RPMI7951 (cell line): ENCODE results near the gene ZNF668. TPM values are rescaled to one million over a fixed set of nuclear protein-coding genes. Genes with fewer than 3 reads are reported as not detected.
"Not testable (repeated sequence)": the region's sequence is repeated elsewhere in the genome, so short reads cannot be mapped to it uniquely, and the experiment has no call there.

ENCODE experiments used
- DNase-seq: peaks from one replicate; pipeline ENCODE4 v3.0.0-alpha.2; 2012; ENCODE audit warnings: low read depth
- total RNA-seq: library from RNA; depleted of rRNA; stranded (reverse); fragments of >200 nt; shearing (Covaris generic); gene quantifications from 2 replicates; pipeline ENCODE4 v1.2.3, GENCODE V29; 2014; rRNA removed

Gene ZNF668
- total RNA-seq, 1 experiment from 2014 or later = 3.6 TPM

DNA sequence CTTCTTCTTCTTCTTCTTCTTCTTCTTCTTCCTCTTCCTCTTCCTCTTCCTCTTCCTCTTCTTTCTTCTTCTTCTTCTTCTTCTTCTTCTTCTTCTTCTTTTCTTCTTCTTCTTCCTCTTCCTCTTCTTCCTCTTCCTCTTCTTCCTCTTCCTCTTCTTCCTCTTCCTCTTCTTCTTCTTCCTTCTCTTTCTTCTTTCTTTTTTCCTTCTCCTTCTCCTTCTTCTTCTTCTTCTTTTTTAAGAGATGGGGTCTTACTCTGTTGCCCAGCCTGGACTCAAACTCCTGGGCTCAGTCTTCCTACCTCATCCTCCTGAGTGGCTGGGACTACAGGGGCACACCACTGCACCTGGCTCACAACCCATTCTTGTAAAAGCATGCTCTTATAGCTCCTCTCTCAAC lies 60.7 kb downstream of the ZNF668 start:
- DNase-seq = not testable (repeated sequence)

DNA sequence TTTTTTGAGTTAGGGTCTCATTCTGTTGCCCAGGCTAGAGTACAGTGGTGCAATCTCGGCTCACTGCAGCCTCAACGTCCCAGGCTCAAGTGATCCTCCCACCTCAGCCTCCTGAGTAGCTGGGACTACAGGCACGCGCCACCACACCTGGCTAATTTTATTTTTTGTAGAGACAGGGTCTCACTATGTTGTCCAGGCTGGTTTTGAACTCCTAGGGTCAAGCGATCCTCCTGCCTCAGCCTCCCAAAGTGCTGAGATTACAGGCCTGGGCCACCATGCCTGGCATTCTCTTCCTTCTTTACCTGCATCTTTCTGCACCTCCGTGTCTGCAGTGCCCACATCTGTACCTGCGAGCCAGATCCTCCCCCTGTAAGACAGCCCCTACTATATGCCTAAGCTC lies 62.2 kb downstream of the ZNF668 start:
- not testable (repeated sequence) for DNase-seq

Other genes starting within 250 kb of the ZNF668 start
- 40.5 and 42.2 TPM in 2 replicates for gene BCL7C, start 180.2 kb downstream of the ZNF668 start, total RNA-seq
- gene CTF1, start 177.6 kb downstream of the ZNF668 start, total RNA-seq = 0.24 and 0.39 TPM in 2 replicates
- 3.7 and 8.1 TPM in 2 replicates for gene FBXL19, start 150.7 kb downstream of the ZNF668 start, total RNA-seq
- 28.5 and 41.6 TPM in 2 replicates for gene ORAI3, start 125.2 kb downstream of the ZNF668 start, total RNA-seq
- 1.1 and 1.2 TPM in 2 replicates for gene SETD1A, start 116.5 kb downstream of the ZNF668 start, total RNA-seq
- 10.9 and 16.3 TPM in 2 replicates for gene HSD3B7, start 89.0 kb downstream of the ZNF668 start, total RNA-seq
- 0.29 and 0.60 TPM in 2 replicates for gene STX1B, start 63.6 kb downstream of the ZNF668 start, total RNA-seq
- gene STX4, start 40.7 kb downstream of the ZNF668 start, total RNA-seq = 23.1 and 23.5 TPM in 2 replicates
- 4.3 and 6.7 TPM in 2 replicates for gene ZNF646, start 182 bp upstream of the ZNF668 start, total RNA-seq
- 0.60 and 1.3 TPM in 2 replicates for gene PRSS53, start 14.7 kb upstream of the ZNF668 start, total RNA-seq
- gene VKORC1, start 20.6 kb upstream of the ZNF668 start, total RNA-seq = 212 and 281 TPM in 2 replicates
- 33.9 and 42.7 TPM in 2 replicates for gene BCKDK, start 34.1 kb upstream of the ZNF668 start, total RNA-seq
- 25.5 and 31.0 TPM in 2 replicates for gene KAT8, start 43.4 kb upstream of the ZNF668 start, total RNA-seq
- gene PRSS8, start 61.5 kb upstream of the ZNF668 start, total RNA-seq = not detected in 2 replicates
- 1.1 and 2.6 TPM in 2 replicates for gene PRSS36, start 75.8 kb upstream of the ZNF668 start, total RNA-seq
- gene FUS, start 105.9 kb upstream of the ZNF668 start, total RNA-seq = 15.3 and 19.0 TPM in 2 replicates
- 43.4 and 64.8 TPM in 2 replicates for gene PYCARD, start 128.5 kb upstream of the ZNF668 start, total RNA-seq
- gene TRIM72, start 139.9 kb upstream of the ZNF668 start, total RNA-seq = not detected in 2 replicates
- not detected in 2 replicates for gene PYDC1, start 142.9 kb upstream of the ZNF668 start, total RNA-seq
- not detected in 2 replicates for gene ITGAM, start 185.7 kb upstream of the ZNF668 start, total RNA-seq